Sigmoid colon (tissue), 4 donors: ENCODE results near the gene ATP6V1E1.
"Not testable (repeated sequence)": the region's sequence is repeated elsewhere in the genome, so short reads cannot be mapped to it uniquely, and the experiment has no call there.

Experiments used
- CTCF ChIP-seq, 4 experiments: fragments of 450-650 bp in 3 of 4; fragments of 200-600 bp in 1 of 4; IDR thresholded peaks; one replicate each; pipeline ENCODE4 v1.5.1; 2016 to 2019; ENCODE audit warnings: antibody characterized with exemption in 4 of 4, mild to moderate bottlenecking in 3 of 4, moderate library complexity in 2 of 4
- EP300 ChIP-seq, 4 donors: sonication (generic); formaldehyde crosslinking; IDR thresholded peaks; one replicate each; pipeline ENCODE4 v1.6.1; 2017; ENCODE audit warnings: antibody characterized with exemption in 4 of 4
- POLR2A ChIP-seq, 2 donors: fragments of 450-650 bp; IDR thresholded peaks; one replicate each; pipeline ENCODE4 v1.6.1; 2016; ENCODE audit warnings: antibody characterized with exemption in 2 of 2, mild to moderate bottlenecking in 2 of 2, moderate library complexity in 2 of 2

- TF ChIP-seq CTCF, POLR2A, EP300 (IDR thresholded peaks at IDR 0.05): not testable (repeated sequence)
These were observed 8.3 kb upstream of the ATP6V1E1 start for GRCh38 chr22:17636850-17637249.
